Measurements from ENCODE around the gene ARHGAP40.

Gene ARHGAP40

GRCh38 chr20:38601216-38602184 lies at the start of gene ARHGAP40:
TSS of gene ARHGAP40 (plus strand) at chr20:38601809.
- no peak for DNase-seq

GRCh38 chr20:38554986-38555385 lies 46.6 kb upstream of the ARHGAP40 start:
- DNase-seq, result no peak

GRCh38 chr20:38555395-38555794 lies 46.2 kb upstream of the ARHGAP40 start:
- no peak for DNase-seq

- no peak for DNase-seq
Observed at GRCh38 chr20:38557174-38557573, 44.4 kb upstream of the ARHGAP40 start.

GRCh38 chr20:38558596-38559360 lies 42.8 kb upstream of the ARHGAP40 start:
- DNase-seq, result no peak

- no peak for DNase-seq
Observed at GRCh38 chr20:38559764-38560163, 41.8 kb upstream of the ARHGAP40 start.

GRCh38 chr20:38563802-38564431 lies 37.7 kb upstream of the ARHGAP40 start:
- no peak for DNase-seq

- no peak for DNase-seq
Observed at GRCh38 chr20:38564680-38565079, 36.9 kb upstream of the ARHGAP40 start.

GRCh38 chr20:38566036-38566598 lies 35.5 kb upstream of the ARHGAP40 start:
- DNase-seq, result no peak

GRCh38 chr20:38569747-38570525 lies 31.7 kb upstream of the ARHGAP40 start:
- no peak for DNase-seq

GRCh38 chr20:38573413-38573812 lies 28.2 kb upstream of the ARHGAP40 start:
- DNase-seq, result no peak

GRCh38 chr20:38579219-38579910 lies 22.2 kb upstream of the ARHGAP40 start:
- DNase-seq, result no peak

GRCh38 chr20:38579921-38580320 lies 21.7 kb upstream of the ARHGAP40 start:
- no peak for DNase-seq

- DNase-seq, result no peak
Observed at GRCh38 chr20:38581013-38581412, 20.6 kb upstream of the ARHGAP40 start, which contains the start of gene ADIG. TSS of gene ADIG (plus strand) at chr20:38581197. CDS start at chr20:38581251, 54 bp downstream.

GRCh38 chr20:38581830-38582358 lies 19.7 kb upstream of the ARHGAP40 start:
- no peak for DNase-seq

GRCh38 chr20:38583306-38583705 lies 18.3 kb upstream of the ARHGAP40 start:
- DNase-seq, result no peak

- no peak for DNase-seq
Observed at GRCh38 chr20:38584099-38584763, 17.4 kb upstream of the ARHGAP40 start.

- DNase-seq, result no peak
Observed at GRCh38 chr20:38585404-38586180, 16.0 kb upstream of the ARHGAP40 start.

- no peak for DNase-seq
Observed at GRCh38 chr20:38586181-38586525, 15.5 kb upstream of the ARHGAP40 start.

- no peak for DNase-seq
Observed at GRCh38 chr20:38588303-38588702, 13.3 kb upstream of the ARHGAP40 start.

Data from activated CD4-positive, alpha-beta T cell treated with anti-CD3 and anti-CD28 coated beads, Interleukin-10, Interleukin-2, amounts not matched to agents 100 ng/mL and 50 ng/mL, durations not matched to agents 16 hours and 8 hours (primary cell).